DMS53 treated with DMSO at 0.1 percent for 48 hours (cell line): ENCODE results near the gene CHERP.
"Not testable (repeated sequence)": the region's sequence is repeated elsewhere in the genome, so short reads cannot be mapped to it uniquely, and the experiment has no call there.

Experiments used
- DNase-seq: peaks from one replicate; lab custom pipeline; 2025; ENCODE audit not compliant: unreplicated experiment; lab: John Stamatoyannopoulos, UW

CHERP gene

GRCh38 chr19:16520986-16521624, 21.1 kb downstream of the CHERP start:
- DNase-seq = no peak

GRCh38 chr19:16520074-16520973, 21.9 kb downstream of the CHERP start:
- no peak for DNase-seq

- DNase-seq = no peak
Observed at GRCh38 chr19:16519230-16519687, 23.0 kb downstream of the CHERP start.

- DNase-seq = no peak
Observed at GRCh38 chr19:16518483-16519229, 23.6 kb downstream of the CHERP start.

GRCh38 chr19:16518061-16518460, 24.2 kb downstream of the CHERP start:
- no peak for DNase-seq

- DNase-seq = no peak
Observed at GRCh38 chr19:16516923-16517610, 25.2 kb downstream of the CHERP start.

- no peak for DNase-seq
Observed at GRCh38 chr19:16516381-16516780, 25.9 kb downstream of the CHERP start.

- no peak for DNase-seq
Observed at GRCh38 chr19:16514383-16515019, 27.7 kb downstream of the CHERP start.

GRCh38 chr19:16512611-16513010, 29.6 kb downstream of the CHERP start:
- DNase-seq = not testable (repeated sequence)

- DNase-seq = no peak
Observed at GRCh38 chr19:16509141-16510061, 32.8 kb downstream of the CHERP start.

GRCh38 chr19:16508546-16508945, 33.7 kb downstream of the CHERP start:
- no peak for DNase-seq

GRCh38 chr19:16506961-16507360, 35.3 kb downstream of the CHERP start:
- no peak for DNase-seq

- DNase-seq = not testable (repeated sequence)
Observed at GRCh38 chr19:16506161-16506560, 36.1 kb downstream of the CHERP start.

- DNase-seq = no peak
Observed at GRCh38 chr19:16504271-16504670, 38.0 kb downstream of the CHERP start.

- DNase-seq = no peak
Observed at GRCh38 chr19:16497837-16498236, 44.4 kb downstream of the CHERP start.

- DNase-seq = no peak
Observed at GRCh38 chr19:16497042-16497441, 45.2 kb downstream of the CHERP start.

- no peak for DNase-seq
Observed at GRCh38 chr19:16496613-16496983, 45.6 kb downstream of the CHERP start.

- peak; percentile 96 for DNase-seq
Observed at GRCh38 chr19:16495982-16496612, 46.1 kb downstream of the CHERP start, which contains the start of the genes C19orf44 and CALR3. Gene C19orf44, plus strand, starts transcription at chr19:16496394. Its CDS starts 4,399 bp downstream, at chr19:16500793. Gene CALR3, minus strand, starts transcription at chr19:16496167. Its CDS starts 38 bp downstream, at chr19:16496129.

GRCh38 chr19:16486476-16486875, 55.8 kb downstream of the CHERP start:
- DNase-seq = not testable (repeated sequence)
